Lower leg skin (tissue), 3 donors: ENCODE data around the gene POFUT1.

Experiments used
- POLR2A ChIP-seq, 2 donors: fragments of 450-650 bp; IDR thresholded peaks; one replicate each; pipeline ENCODE4 v1.6.1; 2016 to 2017; ENCODE audit warnings: antibody characterized with exemption in 2 of 2, mild to moderate bottlenecking in 1 of 2, moderate library complexity in 1 of 2
- TF ChIP-seq, protein P1 (sequence below), 3 donors: fragments of 450-650 bp; IDR thresholded peaks; one replicate each; pipeline ENCODE4 v1.5.1; 2016; ENCODE audit warnings: antibody characterized with exemption in 3 of 3, mild to moderate bottlenecking in 3 of 3, moderate library complexity in 2 of 3

DNA sequence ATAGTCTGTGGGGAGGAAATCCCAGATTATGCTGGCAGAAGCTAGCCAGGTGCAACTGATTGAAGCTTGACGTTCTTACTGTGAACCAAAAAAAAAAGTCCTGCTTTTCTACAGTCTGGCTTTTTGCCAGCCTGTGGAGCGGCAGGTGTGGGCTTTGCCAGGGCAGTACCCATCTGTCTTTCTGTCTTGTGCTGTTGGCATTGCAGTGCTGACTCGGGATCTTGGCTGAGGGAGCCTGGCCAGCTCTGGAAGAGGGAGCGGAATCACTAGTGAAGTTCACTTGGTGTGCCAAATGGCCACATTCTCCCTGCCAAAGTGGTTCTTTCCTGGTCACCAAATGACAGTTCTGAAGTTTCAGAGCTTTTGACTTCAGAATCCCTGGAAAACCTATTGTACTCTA lies 74.8 kb downstream of the POFUT1 start:
- TF ChIP-seq, protein P1, sequence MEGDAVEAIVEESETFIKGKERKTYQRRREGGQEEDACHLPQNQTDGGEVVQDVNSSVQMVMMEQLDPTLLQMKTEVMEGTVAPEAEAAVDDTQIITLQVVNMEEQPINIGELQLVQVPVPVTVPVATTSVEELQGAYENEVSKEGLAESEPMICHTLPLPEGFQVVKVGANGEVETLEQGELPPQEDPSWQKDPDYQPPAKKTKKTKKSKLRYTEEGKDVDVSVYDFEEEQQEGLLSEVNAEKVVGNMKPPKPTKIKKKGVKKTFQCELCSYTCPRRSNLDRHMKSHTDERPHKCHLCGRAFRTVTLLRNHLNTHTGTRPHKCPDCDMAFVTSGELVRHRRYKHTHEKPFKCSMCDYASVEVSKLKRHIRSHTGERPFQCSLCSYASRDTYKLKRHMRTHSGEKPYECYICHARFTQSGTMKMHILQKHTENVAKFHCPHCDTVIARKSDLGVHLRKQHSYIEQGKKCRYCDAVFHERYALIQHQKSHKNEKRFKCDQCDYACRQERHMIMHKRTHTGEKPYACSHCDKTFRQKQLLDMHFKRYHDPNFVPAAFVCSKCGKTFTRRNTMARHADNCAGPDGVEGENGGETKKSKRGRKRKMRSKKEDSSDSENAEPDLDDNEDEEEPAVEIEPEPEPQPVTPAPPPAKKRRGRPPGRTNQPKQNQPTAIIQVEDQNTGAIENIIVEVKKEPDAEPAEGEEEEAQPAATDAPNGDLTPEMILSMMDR (IDR thresholded peaks at IDR 0.05), result no peak
- no peak for TF ChIP-seq POLR2A (IDR thresholded peaks at IDR 0.05)
